ENCODE measurements around the gene CPNE5. TPM values are rescaled to one million over a fixed set of nuclear protein-coding genes. Genes with fewer than 3 reads are reported as not detected.

CPNE5 gene
- polyA plus RNA-seq, 1 of the 3 experiments (the other 2 are of a cell fraction) = 0.30 TPM

- ChIA-PET CTCF (interaction anchor here (0.6 to 5.8 kb wide), 12 partner anchors 8 to 335 kb away, joined by 3 to 72 read pairs (median 4); partner anchors contain the start of gene C6orf89), POLR2A (interaction anchor here (0.6 to 2.8 kb wide), 8 partner anchors 10 to 145 kb away, joined by 3 to 26 read pairs (median 4); partner anchors contain the start of gene C6orf89)
- H3K4me1 ChIP-seq (ENCODE audit: control insufficient read depth in 1 of 2, insufficient read depth in 2 of 2, low read depth in 1 of 2, low read length in 1 of 2) = peaks cover 0 to 10% of the 10 kb centered on the region in 2 experiments; a peak in 2 of 4 replicates
- WGBS (ENCODE audit: low lambda C conversion rate) = 50% methylated on average over 6 of the region's 6 CpGs
- peaks cover 34% of the 10 kb centered on the region for H3K79me2 ChIP-seq (ENCODE audit: insufficient read depth)
- no peaks in the 10 kb centered on the region for H4K20me1 ChIP-seq (ENCODE audit: insufficient read depth)
- no peaks in the 10 kb centered on the region for H3K9me3 ChIP-seq
- H3K4me3 ChIP-seq (ENCODE audit: low read depth in 2 of 2, low read length in 1 of 2) = peak overlapping the region; percentile 76 to 87
- no peaks in the 10 kb centered on the region for H3K27me3 ChIP-seq (ENCODE audit: insufficient read depth)
- H3K36me3 ChIP-seq (replicated peaks in 1 of 2; ENCODE audit: control insufficient read depth in 1 of 2, insufficient read depth in 2 of 2, low read length in 1 of 2) = peaks cover 8 to 9% of the 10 kb centered on the region in 2 experiments
- H2AFZ ChIP-seq (ENCODE audit: low read depth) = peak overlapping the region; percentile 98
- peaks cover 3% of the 10 kb centered on the region for H3F3A ChIP-seq (replicated peaks; ENCODE audit: insufficient read depth)
- TF ChIP-seq EP300 (IDR thresholded peaks at IDR 0.05; ENCODE audit: borderline replicate concordance in 1 of 2, low read depth in 1 of 2, low read length in 1 of 2) (no peak), MAX (IDR thresholded peaks at IDR 0.05; ENCODE audit: low read depth) (no peak), ZBTB33 (IDR thresholded peaks at IDR 0.05; ENCODE audit: borderline replicate concordance, low read depth) (no peak), NFIC (IDR thresholded peaks at IDR 0.05; ENCODE audit: borderline replicate concordance) (no peak), FOXJ3 (CRISPR knock-in tag; IDR thresholded peaks at IDR 0.05) (no peak), REST (IDR thresholded peaks at IDR 0.05; ENCODE audit: low read depth, low read length) (no peak), GABPA (IDR thresholded peaks at IDR 0.05; ENCODE audit: low read depth) (no peak), POLR2AphosphoS5 (IDR thresholded peaks at IDR 0.05; ENCODE audit: low read depth, low read length) (no peak), MEF2A (IDR thresholded peaks at IDR 0.05; ENCODE audit: borderline replicate concordance, low read depth) (no peak), RCOR1 (IDR thresholded peaks at IDR 0.05; ENCODE audit: low read length) (no peak), PBX3 (IDR thresholded peaks at IDR 0.05) (no peak), IRF3 (IDR thresholded peaks at IDR 0.05; ENCODE audit: low read depth, low read length) (no peak), SMC3 (IDR thresholded peaks at IDR 0.05; ENCODE audit: low read depth, low read length) (no peak), RAD21 (IDR thresholded peaks at IDR 0.05; ENCODE audit: low read length) (no peak), RXRA (IDR thresholded peaks at IDR 0.05; ENCODE audit: borderline replicate concordance, low read depth) (no peak)
- no peaks in the 10 kb centered on the region for H3K9me2 ChIP-seq
- no peak for DNase-seq
- peak overlapping the region; percentile 95 to 100 for H3K27ac ChIP-seq (ENCODE audit: low read depth in 2 of 2, low read length in 1 of 2)
- peak overlapping the region; percentile 89 for H3K9ac ChIP-seq
- H3K4me2 ChIP-seq = peak overlapping the region; percentile 73
These were observed 36.0 kb upstream of the CPNE5 start for GRCh38 chr6:36875250-36875633.
